ENCODE results near the gene PAX1. TPM values are rescaled to one million over a fixed set of nuclear protein-coding genes. Genes with fewer than 3 reads are reported as not detected.

PAX1 gene
- total and polyA plus RNA-seq, 8 donors, result not detected

DNA sequence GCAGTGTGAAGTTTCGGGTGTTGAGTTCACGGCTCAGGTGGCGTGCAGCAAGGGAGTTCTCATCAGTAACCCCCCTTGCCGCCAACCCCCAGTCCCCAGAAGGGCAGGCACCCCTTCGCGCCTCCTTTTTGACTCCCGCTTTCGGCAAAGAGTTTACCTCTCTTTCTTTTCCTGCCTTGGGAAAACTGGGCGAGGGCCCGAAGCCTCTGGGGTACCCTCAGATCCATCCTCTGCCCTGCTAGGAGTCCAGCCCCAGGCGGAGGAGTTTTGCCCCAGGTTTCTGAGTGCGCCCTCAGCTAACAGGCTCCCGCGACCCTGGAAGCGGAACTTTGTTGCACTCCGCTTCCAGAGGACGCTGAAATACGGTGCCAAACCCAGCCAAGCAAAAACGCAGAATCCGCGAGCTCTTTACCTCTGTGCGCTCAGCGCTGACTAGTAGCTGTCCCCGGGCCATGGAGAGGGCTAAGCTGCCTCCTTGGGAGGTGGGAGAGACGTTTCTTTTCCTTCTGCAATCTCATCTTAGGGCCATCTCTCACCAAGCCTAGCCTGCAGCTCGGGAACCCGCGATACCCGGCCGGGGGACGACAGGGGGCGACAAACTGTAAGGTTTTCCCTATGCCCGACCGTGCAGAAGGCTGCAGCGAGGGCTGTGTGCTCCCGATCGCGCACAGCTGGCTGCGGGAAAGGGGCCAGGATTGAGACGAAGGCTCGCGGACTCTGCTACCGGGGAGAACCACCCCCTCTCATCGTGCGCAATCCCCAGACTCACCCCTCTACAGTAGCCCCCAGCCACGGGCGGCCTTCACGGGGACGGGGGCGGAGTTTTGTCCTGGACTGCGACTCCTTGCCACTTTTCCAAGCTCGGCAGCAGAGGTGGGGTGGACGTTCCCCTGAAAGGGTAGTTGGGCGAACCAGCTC is 2.7 kb upstream of the PAX1 start:
- no peaks in the 10 kb centered on the region for H3K36me3 ChIP-seq
- intact Hi-C loops (cut with DNase I), result no loop called here
- H3K27me3 ChIP-seq, result peaks cover 92 to 100% of the 10 kb centered on the region in 2 donors
- no peak overlapping the region for H3K27ac ChIP-seq
- H3K9me3 ChIP-seq, result no peaks in the 10 kb centered on the region
- ATAC-seq (peak; percentile 88), DNase-seq (peak in 3 of 4 donors; percentile 75 to 86 (median 79))
- TF ChIP-seq, protein P1, sequence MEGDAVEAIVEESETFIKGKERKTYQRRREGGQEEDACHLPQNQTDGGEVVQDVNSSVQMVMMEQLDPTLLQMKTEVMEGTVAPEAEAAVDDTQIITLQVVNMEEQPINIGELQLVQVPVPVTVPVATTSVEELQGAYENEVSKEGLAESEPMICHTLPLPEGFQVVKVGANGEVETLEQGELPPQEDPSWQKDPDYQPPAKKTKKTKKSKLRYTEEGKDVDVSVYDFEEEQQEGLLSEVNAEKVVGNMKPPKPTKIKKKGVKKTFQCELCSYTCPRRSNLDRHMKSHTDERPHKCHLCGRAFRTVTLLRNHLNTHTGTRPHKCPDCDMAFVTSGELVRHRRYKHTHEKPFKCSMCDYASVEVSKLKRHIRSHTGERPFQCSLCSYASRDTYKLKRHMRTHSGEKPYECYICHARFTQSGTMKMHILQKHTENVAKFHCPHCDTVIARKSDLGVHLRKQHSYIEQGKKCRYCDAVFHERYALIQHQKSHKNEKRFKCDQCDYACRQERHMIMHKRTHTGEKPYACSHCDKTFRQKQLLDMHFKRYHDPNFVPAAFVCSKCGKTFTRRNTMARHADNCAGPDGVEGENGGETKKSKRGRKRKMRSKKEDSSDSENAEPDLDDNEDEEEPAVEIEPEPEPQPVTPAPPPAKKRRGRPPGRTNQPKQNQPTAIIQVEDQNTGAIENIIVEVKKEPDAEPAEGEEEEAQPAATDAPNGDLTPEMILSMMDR (IDR thresholded peaks at IDR 0.05), result peak in 1 of 2 donors; percentile 24
- no peak overlapping the region for H3K4me3 ChIP-seq
- H3K4me1 ChIP-seq, result peaks cover 0 to 6% of the 10 kb centered on the region in 2 donors

DNA sequence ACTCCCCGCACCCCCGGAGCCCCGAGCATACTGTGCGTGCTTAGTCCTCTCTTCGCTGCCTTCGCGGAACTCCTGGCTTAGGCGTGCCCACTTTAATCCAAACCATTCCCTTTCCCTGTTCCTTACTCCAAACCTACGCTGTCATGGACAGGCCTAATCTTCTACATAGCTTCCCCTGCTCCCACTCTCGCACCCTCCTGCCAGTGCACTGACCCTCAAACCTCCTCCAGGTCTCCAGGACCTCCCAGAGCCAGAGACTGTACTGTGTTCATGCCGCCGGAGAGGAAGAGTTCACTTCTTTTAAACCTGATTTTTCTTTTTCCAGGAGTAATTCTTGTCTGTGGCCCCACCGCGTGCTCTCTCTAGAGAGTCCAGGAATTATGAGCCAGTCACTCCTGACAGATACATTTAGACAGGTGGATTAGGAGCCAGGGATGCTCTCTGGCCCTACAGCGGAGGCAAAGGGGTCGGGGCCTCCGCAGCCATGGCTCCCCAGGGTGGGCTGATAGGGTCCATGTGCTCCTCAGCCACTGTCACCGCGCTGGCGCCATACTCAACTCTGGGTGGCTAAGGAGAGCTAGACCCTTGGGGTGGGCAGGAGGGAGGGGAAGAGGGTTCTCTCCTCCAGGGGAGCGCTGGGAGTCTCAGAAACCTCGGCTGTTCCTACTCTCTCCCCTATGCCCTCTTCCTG is 1.6 kb upstream of the PAX1 start:
- intact Hi-C loops (cut with DNase I), result no loop called here
- ATAC-seq, result no peak

DNA sequence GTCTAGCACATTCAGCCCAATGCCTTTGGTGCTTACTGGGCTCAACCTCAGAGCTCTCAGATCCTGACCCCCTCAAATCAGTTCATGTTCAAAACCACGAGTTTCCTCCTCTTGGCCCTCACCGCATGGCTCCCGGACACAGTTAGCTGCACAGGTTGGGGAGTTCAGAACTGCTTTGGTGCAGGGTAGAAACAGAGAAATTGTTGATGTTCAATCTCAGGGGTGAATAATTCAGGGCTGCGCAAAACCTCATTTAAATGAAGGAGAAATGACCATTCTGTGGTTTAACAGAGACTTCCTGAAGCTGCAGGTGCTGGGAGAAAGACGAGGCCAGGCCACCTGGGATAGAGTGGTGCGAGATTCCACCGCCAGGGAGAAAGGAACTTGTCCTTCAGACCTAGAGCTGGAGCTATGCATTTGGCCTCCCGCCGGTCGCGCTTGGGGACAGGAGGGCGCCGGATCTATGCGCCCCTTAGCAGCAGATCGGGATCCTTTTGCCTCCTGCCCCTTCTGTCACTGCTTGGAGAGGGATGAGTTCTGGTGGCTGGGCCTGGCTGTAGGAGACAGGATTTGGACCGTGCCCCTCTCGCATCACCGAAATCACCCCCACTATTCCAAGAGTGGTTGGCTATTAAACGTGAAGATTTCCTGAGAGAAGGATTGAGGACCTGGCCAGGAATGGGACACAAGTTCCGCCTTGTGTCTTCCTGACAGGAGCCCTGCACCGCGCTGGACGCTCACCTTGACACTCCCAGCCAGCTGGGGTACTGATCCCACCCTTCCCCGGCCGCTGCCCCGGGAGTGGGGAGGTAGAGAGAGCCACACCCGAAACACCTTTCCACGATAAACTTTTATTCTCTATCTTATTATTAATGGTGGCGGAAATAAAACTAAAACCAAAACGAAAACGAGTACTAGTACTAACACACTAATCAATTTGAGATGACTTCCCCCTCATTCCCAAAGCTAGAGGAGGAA is 767 bp upstream of the PAX1 start:
- peak in 1 of 4 donors; percentile 65 for DNase-seq
- intact Hi-C loops (cut with DNase I), result no loop called here
- Histone ChIP-seq H3K4me3 (no peak overlapping the region), H3K9me3 (no peaks in the 10 kb centered on the region), H3K27ac (no peak overlapping the region), H3K27me3 (peaks cover 93 to 100% of the 10 kb centered on the region in 2 donors), H3K4me1 (peaks cover 0 to 6% of the 10 kb centered on the region in 2 donors), H3K36me3 (no peaks in the 10 kb centered on the region)
- no peak for ATAC-seq
- TF ChIP-seq, protein P1 (IDR thresholded peaks at IDR 0.05), result no peak

More for the DNA sequence above, 1.6 kb upstream of the PAX1 start:
- no peaks in the 10 kb centered on the region for H3K9me3 ChIP-seq
- DNase-seq, result peak in 1 of 4 donors; percentile 60
- no peak overlapping the region for H3K4me3 ChIP-seq
- TF ChIP-seq, protein P1 (IDR thresholded peaks at IDR 0.05), result no peak
- no peak overlapping the region for H3K27ac ChIP-seq
- no peaks in the 10 kb centered on the region for H3K36me3 ChIP-seq
- peaks cover 0 to 6% of the 10 kb centered on the region in 2 donors for H3K4me1 ChIP-seq
- peaks cover 93 to 100% of the 10 kb centered on the region in 2 donors for H3K27me3 ChIP-seq

DNA sequence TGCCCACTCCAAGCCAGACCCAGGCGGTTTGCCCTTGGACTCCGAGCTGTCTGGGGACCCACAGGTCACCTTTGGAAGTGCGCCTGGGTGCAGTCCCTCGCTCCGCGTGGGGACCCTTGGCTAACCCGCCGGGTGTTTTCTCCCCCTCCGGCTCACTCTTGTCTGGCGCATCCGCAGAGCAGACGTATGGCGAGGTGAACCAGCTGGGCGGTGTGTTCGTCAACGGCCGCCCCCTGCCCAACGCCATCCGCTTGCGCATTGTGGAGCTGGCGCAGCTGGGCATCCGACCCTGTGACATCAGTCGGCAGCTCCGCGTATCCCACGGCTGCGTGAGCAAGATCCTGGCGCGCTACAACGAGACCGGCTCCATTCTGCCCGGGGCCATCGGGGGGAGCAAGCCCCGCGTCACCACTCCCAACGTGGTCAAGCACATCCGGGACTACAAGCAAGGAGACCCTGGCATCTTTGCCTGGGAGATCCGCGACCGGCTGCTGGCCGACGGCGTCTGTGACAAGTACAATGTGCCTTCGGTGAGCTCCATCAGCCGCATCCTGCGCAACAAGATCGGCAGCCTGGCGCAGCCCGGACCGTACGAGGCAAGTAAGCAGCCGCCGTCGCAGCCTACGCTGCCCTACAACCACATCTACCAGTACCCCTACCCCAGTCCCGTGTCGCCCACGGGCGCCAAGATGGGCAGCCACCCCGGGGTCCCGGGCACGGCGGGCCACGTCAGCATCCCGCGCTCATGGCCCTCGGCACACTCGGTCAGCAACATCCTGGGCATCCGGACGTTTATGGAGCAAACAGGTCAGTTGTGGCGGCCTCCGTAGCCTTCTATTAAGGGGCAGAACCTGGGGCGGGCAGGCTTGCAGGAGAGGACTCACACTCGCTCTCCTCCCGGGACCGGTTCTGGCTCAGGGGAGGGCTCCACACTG is 1.1 kb downstream of the PAX1 start:
- H3K27me3 ChIP-seq, result peaks cover 93 to 100% of the 10 kb centered on the region in 2 donors
- H3K36me3 ChIP-seq, result no peaks in the 10 kb centered on the region
- peak in 1 of 4 donors; percentile 71 for DNase-seq
- no peaks in the 10 kb centered on the region for H3K9me3 ChIP-seq
- no peak for ATAC-seq
- TF ChIP-seq, protein P1 (IDR thresholded peaks at IDR 0.05), result no peak
- intact Hi-C loops (cut with DNase I), result no loop called here
- no peak overlapping the region for H3K4me3 ChIP-seq
- no peak overlapping the region for H3K27ac ChIP-seq
- peaks cover 0 to 6% of the 10 kb centered on the region in 2 donors for H3K4me1 ChIP-seq
